ENCODE measurements around the gene OR56A3. TPM values are rescaled to one million over a fixed set of nuclear protein-coding genes. Genes with fewer than 3 reads are reported as not detected.

Gene OR56A3
- polyA plus RNA-seq, 1 of the 3 experiments (the other 2 are of a cell fraction), result not detected

DNA sequence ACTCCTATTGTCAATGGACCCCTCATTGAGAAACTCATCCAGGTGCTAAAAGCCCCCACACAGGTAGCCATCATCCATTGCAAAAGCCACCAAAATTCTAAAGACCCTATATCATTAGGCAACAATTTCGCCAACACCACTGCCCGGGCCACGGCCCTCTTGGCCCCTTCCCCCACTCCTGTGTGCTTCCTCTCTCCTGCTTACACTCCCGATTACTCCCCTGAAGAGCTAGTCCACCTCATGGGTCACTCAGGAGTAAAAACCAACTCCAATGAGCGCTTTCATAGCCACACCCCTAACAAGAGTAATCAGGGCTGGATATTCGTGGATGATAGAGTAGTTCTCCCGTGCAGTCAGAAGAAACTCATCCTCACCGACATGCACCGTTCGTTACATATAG, 8.9 kb upstream of the OR56A3 start (continued):
- TF ChIP-seq, protein P1, sequence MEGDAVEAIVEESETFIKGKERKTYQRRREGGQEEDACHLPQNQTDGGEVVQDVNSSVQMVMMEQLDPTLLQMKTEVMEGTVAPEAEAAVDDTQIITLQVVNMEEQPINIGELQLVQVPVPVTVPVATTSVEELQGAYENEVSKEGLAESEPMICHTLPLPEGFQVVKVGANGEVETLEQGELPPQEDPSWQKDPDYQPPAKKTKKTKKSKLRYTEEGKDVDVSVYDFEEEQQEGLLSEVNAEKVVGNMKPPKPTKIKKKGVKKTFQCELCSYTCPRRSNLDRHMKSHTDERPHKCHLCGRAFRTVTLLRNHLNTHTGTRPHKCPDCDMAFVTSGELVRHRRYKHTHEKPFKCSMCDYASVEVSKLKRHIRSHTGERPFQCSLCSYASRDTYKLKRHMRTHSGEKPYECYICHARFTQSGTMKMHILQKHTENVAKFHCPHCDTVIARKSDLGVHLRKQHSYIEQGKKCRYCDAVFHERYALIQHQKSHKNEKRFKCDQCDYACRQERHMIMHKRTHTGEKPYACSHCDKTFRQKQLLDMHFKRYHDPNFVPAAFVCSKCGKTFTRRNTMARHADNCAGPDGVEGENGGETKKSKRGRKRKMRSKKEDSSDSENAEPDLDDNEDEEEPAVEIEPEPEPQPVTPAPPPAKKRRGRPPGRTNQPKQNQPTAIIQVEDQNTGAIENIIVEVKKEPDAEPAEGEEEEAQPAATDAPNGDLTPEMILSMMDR (IDR thresholded peaks at IDR 0.05), result no peak

DNA sequence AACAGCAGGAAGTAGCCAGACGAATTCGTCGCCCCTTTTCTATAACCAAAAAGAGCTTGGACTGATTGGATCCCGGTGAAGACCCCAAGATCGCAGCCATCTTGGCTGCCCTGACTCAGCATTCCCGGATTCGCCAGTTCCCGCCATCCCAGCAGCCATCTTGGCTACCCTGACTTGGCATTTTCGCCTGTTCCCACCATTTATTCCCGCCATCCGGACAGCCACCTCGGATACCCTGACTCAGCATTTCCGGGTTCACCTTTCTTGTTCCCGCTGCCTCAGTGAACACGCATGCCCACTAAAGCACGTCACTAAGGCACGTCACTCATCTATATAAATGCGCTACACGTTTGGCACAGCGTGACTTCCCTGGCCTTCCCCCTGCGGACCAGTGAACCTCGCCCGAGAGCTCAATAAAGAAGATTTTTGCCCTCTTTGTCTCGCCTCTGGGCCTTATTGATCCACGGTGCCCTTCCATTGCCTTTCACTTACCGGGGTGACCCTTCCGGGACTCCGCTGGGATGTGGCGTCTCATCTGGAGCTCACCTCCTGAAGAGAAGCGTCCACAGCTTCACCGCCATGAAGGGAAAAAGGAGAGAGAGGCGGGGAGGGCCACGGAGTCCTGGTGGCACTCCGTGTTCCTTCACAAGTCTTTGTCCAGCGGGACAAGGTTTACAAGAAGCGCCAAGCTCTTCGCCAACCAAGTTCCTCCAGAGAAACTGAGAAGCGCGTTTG, 4.0 kb upstream of the OR56A3 start:
- H3K9ac ChIP-seq, result no peak overlapping the region
- H3K79me2 ChIP-seq (ENCODE audit: insufficient read depth), result no peaks in the 10 kb centered on the region
- no peaks in the 10 kb centered on the region for H3F3A ChIP-seq (replicated peaks; ENCODE audit: insufficient read depth)
- no peak for DNase-seq
- H3K27me3 ChIP-seq (ENCODE audit: insufficient read depth), result peaks cover 12% of the 10 kb centered on the region; the same call in 1 of the 2 replicates
- H3K4me2 ChIP-seq, result no peak overlapping the region
- CTCF ChIA-PET, result interaction anchor here (1.2 kb wide), 1 partner anchor 47 kb away, joined by 3 read pairs; no protein-coding TSS in a partner anchor
- no peaks in the 10 kb centered on the region for H4K20me1 ChIP-seq (ENCODE audit: insufficient read depth)
- no peak overlapping the region for H3K27ac ChIP-seq (ENCODE audit: low read depth in 2 of 2, low read length in 1 of 2)
- WGBS (ENCODE audit: low lambda C conversion rate), result 26% methylated on average over 36 of the region's 39 CpGs
- TF ChIP-seq ELF1 (IDR thresholded peaks at IDR 0.05), result no peak
- TF ChIP-seq EP300 (IDR thresholded peaks at IDR 0.05; ENCODE audit: borderline replicate concordance in 1 of 2, low read depth in 1 of 2, low read length in 1 of 2), result no peak
- TF ChIP-seq JUND (IDR thresholded peaks at IDR 0.05), result no peak
- TF ChIP-seq, protein P2, sequence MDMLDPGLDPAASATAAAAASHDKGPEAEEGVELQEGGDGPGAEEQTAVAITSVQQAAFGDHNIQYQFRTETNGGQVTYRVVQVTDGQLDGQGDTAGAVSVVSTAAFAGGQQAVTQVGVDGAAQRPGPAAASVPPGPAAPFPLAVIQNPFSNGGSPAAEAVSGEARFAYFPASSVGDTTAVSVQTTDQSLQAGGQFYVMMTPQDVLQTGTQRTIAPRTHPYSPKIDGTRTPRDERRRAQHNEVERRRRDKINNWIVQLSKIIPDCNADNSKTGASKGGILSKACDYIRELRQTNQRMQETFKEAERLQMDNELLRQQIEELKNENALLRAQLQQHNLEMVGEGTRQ (IDR thresholded peaks at IDR 0.05; ENCODE audit: borderline replicate concordance, low read depth, low read length), result no peak
- TF ChIP-seq MEF2A (IDR thresholded peaks at IDR 0.05; ENCODE audit: borderline replicate concordance, low read depth), result no peak
- no peak for TF ChIP-seq MXI1 (IDR thresholded peaks at IDR 0.05; ENCODE audit: low read depth, low read length)
- no peak for TF ChIP-seq RFX5 (IDR thresholded peaks at IDR 0.05; ENCODE audit: low read length)
- no peak for TF ChIP-seq SIN3A (IDR thresholded peaks at IDR 0.05; ENCODE audit: borderline replicate concordance, low read depth, low read length)
- no peak for TF ChIP-seq FOXJ3 (CRISPR knock-in tag; IDR thresholded peaks at IDR 0.05)
- TF ChIP-seq RXRA (IDR thresholded peaks at IDR 0.05; ENCODE audit: borderline replicate concordance, low read depth), result no peak
- no peak for TF ChIP-seq CHD2 (IDR thresholded peaks at IDR 0.05; ENCODE audit: low read length, partially characterized antibody)
- TF ChIP-seq NRF1 (IDR thresholded peaks at IDR 0.05; ENCODE audit: low read depth, low read length), result no peak
- TF ChIP-seq TAF1 (IDR thresholded peaks at IDR 0.05; ENCODE audit: borderline replicate concordance, low read depth, low read length), result no peak
- no peak for TF ChIP-seq GABPA (IDR thresholded peaks at IDR 0.05; ENCODE audit: low read depth)
- TF ChIP-seq, protein P3, sequence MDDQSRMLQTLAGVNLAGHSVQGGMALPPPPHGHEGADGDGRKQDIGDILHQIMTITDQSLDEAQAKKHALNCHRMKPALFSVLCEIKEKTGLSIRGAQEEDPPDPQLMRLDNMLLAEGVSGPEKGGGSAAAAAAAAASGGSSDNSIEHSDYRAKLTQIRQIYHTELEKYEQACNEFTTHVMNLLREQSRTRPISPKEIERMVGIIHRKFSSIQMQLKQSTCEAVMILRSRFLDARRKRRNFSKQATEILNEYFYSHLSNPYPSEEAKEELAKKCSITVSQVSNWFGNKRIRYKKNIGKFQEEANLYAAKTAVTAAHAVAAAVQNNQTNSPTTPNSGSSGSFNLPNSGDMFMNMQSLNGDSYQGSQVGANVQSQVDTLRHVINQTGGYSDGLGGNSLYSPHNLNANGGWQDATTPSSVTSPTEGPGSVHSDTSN (IDR thresholded peaks at IDR 0.05), result no peak
- no peak for TF ChIP-seq SMC3 (IDR thresholded peaks at IDR 0.05; ENCODE audit: low read depth, low read length)
- no peak for TF ChIP-seq YY1 (IDR thresholded peaks at IDR 0.05; ENCODE audit: low read depth)
- H3K36me3 ChIP-seq (replicated peaks in 1 of 2; ENCODE audit: control insufficient read depth in 1 of 2, insufficient read depth in 2 of 2, low read length in 1 of 2), result no peaks in the 10 kb centered on the region
- POLR2A ChIA-PET, result no interaction called here
- H2AFZ ChIP-seq (ENCODE audit: low read depth), result no peak overlapping the region
- no peaks in the 10 kb centered on the region for H3K9me2 ChIP-seq
- no peaks in the 10 kb centered on the region for H3K9me3 ChIP-seq
- H3K4me3 ChIP-seq (ENCODE audit: low read depth in 2 of 2, low read length in 1 of 2), result no peak overlapping the region
- no peaks in the 10 kb centered on the region for H3K4me1 ChIP-seq (ENCODE audit: control insufficient read depth in 1 of 2, insufficient read depth in 2 of 2, low read depth in 1 of 2, low read length in 1 of 2)

Data from SK-N-SH (cell line).